ENCODE results near the gene SEMA3A. TPM values are rescaled to one million over a fixed set of nuclear protein-coding genes. Genes with fewer than 3 reads are reported as not detected.

SEMA3A gene
- total RNA-seq, 1 donor from 2014 or later: 77.1 TPM

DNA sequence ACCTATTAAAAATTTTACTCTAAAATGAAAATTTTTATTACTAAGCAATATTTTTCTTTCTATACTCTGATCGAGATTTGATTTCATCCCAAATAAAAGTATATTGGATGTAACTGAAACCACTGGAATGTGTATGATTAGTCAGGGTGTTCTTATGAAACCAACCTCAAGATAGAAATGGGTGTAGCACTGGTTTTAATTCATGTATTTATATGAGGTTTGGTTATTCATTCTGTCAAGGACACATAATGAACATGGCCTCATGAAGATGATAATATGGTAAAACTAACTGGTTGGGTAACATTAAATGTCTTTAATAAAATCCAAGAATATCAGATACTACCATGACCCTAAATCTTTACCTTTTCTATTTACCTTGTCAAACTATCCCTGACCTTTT is 197.7 kb downstream of the SEMA3A start:
- TF ChIP-seq, protein P1, sequence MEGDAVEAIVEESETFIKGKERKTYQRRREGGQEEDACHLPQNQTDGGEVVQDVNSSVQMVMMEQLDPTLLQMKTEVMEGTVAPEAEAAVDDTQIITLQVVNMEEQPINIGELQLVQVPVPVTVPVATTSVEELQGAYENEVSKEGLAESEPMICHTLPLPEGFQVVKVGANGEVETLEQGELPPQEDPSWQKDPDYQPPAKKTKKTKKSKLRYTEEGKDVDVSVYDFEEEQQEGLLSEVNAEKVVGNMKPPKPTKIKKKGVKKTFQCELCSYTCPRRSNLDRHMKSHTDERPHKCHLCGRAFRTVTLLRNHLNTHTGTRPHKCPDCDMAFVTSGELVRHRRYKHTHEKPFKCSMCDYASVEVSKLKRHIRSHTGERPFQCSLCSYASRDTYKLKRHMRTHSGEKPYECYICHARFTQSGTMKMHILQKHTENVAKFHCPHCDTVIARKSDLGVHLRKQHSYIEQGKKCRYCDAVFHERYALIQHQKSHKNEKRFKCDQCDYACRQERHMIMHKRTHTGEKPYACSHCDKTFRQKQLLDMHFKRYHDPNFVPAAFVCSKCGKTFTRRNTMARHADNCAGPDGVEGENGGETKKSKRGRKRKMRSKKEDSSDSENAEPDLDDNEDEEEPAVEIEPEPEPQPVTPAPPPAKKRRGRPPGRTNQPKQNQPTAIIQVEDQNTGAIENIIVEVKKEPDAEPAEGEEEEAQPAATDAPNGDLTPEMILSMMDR (conservative IDR thresholded peaks at IDR 0.05): no peak
- Mint-ChIP-seq H3K27ac (no peak overlapping the region), H3K4me1 (ENCODE audit: unreplicated experiment) (peaks cover 3% of the 10 kb centered on the region), H3K4me3 (no peak overlapping the region), H3K9me3 (no peaks in the 10 kb centered on the region), H3K36me3 (peaks cover 13% of the 10 kb centered on the region), H3K27me3 (no peaks in the 10 kb centered on the region)
- DNase-seq (ENCODE audit: extremely low spot score, unreplicated experiment): no peak

DNA sequence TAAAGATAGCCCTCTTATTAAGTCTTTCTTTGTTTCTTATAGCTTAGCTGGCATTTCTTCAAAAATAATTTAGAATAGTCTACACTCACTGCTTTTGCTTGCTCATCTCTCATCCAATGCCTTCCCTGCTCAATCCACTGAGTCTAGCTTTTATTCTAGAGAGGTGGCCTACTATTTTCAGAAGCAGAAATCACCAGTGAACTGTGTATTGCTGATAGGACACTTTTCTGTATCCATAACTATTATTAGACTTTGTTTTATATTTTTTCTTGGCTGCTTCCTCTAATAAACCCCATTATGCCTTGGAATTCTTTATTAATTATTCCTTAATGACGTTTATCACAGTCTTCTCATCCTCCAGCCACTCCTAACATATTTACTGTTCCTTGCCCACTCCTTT is 206.8 kb downstream of the SEMA3A start:
- TF ChIP-seq, protein P1 (conservative IDR thresholded peaks at IDR 0.05): no peak
- no peaks in the 10 kb centered on the region for H3K4me1 Mint-ChIP-seq (ENCODE audit: unreplicated experiment)

DNA sequence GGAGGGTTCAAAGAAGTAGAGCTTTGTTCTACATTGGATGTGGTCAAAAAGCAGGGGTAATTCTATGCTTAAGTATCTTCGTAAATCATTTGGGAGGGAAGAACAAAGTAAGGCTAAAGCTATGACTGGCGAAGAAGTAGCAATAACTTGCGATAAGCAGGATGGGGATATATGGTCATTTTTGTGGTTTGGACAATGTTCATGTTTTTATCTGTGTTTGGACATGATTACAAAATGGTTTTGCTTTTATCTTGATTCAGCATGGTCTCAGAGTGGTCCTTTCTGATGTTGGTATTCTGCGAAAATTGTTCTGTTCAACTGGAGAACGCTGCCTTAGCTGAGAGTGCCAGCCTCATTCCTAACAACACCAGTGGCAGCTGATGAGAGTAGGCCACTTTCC is 208.8 kb downstream of the SEMA3A start:
- no peak overlapping the region for H3K4me3 Mint-ChIP-seq
- peaks cover 31% of the 10 kb centered on the region for H3K36me3 Mint-ChIP-seq
- TF ChIP-seq, protein P1 (conservative IDR thresholded peaks at IDR 0.05): no peak

More for the DNA sequence above, 206.8 kb downstream of the SEMA3A start:
- Mint-ChIP-seq H3K36me3 (peaks cover 18% of the 10 kb centered on the region), H3K9me3 (peaks cover 6% of the 10 kb centered on the region), H3K4me3 (no peak overlapping the region), H3K27me3 (no peaks in the 10 kb centered on the region), H3K27ac (no peak overlapping the region)
- DNase-seq (ENCODE audit: extremely low spot score, unreplicated experiment): no peak

GRCh38 chr7:83984591-83984990 is 210.0 kb downstream of the SEMA3A start:
- no peaks in the 10 kb centered on the region for H3K4me1 Mint-ChIP-seq (ENCODE audit: unreplicated experiment)
- no peak overlapping the region for H3K27ac Mint-ChIP-seq
- no peaks in the 10 kb centered on the region for H3K27me3 Mint-ChIP-seq
- H3K4me3 Mint-ChIP-seq: no peak overlapping the region
- peaks cover 6% of the 10 kb centered on the region for H3K9me3 Mint-ChIP-seq
- TF ChIP-seq, protein P1 (conservative IDR thresholded peaks at IDR 0.05): no peak
- H3K36me3 Mint-ChIP-seq: peaks cover 31% of the 10 kb centered on the region
- DNase-seq (ENCODE audit: extremely low spot score, unreplicated experiment): no peak

More for the DNA sequence above, 208.8 kb downstream of the SEMA3A start:
- Mint-ChIP-seq H3K27ac (no peak overlapping the region), H3K4me1 (ENCODE audit: unreplicated experiment) (no peaks in the 10 kb centered on the region), H3K27me3 (no peaks in the 10 kb centered on the region), H3K9me3 (peaks cover 6% of the 10 kb centered on the region)
- no peak for DNase-seq (ENCODE audit: extremely low spot score, unreplicated experiment)

DNA sequence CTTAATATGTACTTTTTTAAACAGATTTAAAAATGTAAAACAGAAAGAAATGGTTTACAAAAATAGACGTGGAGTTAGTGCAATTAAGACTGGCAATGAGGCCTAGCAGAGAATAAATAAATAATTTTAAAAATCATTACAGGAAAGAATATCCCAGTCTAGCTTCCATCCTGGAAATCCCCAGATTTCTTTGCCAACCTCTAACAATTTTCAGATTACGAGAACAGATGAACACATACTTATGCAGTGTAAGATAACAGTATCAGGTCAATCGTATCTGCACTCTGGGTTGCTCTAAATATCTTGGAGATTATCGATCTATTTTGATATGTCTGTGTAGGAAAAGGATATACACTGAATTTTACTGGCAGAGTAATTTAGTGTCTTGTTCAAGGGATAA is 210.5 kb downstream of the SEMA3A start:
- no peaks in the 10 kb centered on the region for H3K27me3 Mint-ChIP-seq

More for the DNA sequence above, 210.5 kb downstream of the SEMA3A start:
- Mint-ChIP-seq H3K36me3 (peaks cover 31% of the 10 kb centered on the region), H3K4me3 (no peak overlapping the region), H3K27ac (no peak overlapping the region), H3K9me3 (peaks cover 6% of the 10 kb centered on the region), H3K4me1 (ENCODE audit: unreplicated experiment) (no peaks in the 10 kb centered on the region)
- DNase-seq (ENCODE audit: extremely low spot score, unreplicated experiment): no peak
- TF ChIP-seq, protein P1 (conservative IDR thresholded peaks at IDR 0.05): no peak

Data from type B pancreatic cell (in vitro differentiated cells).